T-helper 1 cell treated with Interleukin-12 subunit alpha and Interleukin-12 subunit beta and Interleukin-4 antibody, amounts not matched to agents 30 ng/mL and 1 ng/mL, for 36 hours (primary cell): Measurements from ENCODE around the gene CHCHD6. TPM values are rescaled to one million over a fixed set of nuclear protein-coding genes. Genes with fewer than 3 reads are reported as not detected.

Experiments
- intact Hi-C: fragments of 100-400 bp; cut with micrococcal nuclease; formaldehyde crosslinking; loops from one replicate; pipeline ENCODE4 v1.15.1; 2024
- total RNA-seq: library from RNA; stranded (reverse); gene quantifications from 2 replicates; pipeline ENCODE4 v1.2.3, GENCODE V29; 2022

Gene CHCHD6
- total RNA-seq, 1 donor from 2014 or later, result 5.2 TPM

- intact Hi-C loops, result no loop called here
These were observed 150.6 kb downstream of the CHCHD6 start for GRCh38 chr3:126854666-126855065.

- intact Hi-C loops, result no loop called here
These were observed 151.3 kb downstream of the CHCHD6 start for GRCh38 chr3:126855374-126855773.

- intact Hi-C loops, result no loop called here
These were observed 153.9 kb downstream of the CHCHD6 start for GRCh38 chr3:126857928-126858327.

GRCh38 chr3:126858401-126858800 lies 154.4 kb downstream of the CHCHD6 start:
- intact Hi-C loops, result no loop called here

- intact Hi-C loops, result no loop called here
These were observed 154.8 kb downstream of the CHCHD6 start for GRCh38 chr3:126858887-126859286.

GRCh38 chr3:126859415-126860246 lies 155.6 kb downstream of the CHCHD6 start:
- intact Hi-C loops, result no loop called here

GRCh38 chr3:126865736-126866135 lies 161.7 kb downstream of the CHCHD6 start:
- intact Hi-C loops, result no loop called here

- intact Hi-C loops, result no loop called here
These were observed 162.2 kb downstream of the CHCHD6 start for GRCh38 chr3:126866175-126866759.

- intact Hi-C loops, result no loop called here
These were observed 163.3 kb downstream of the CHCHD6 start for GRCh38 chr3:126867190-126867862.

GRCh38 chr3:126867863-126868200 lies 163.8 kb downstream of the CHCHD6 start:
- intact Hi-C loops, result no loop called here

- intact Hi-C loops, result no loop called here
These were observed 166.7 kb downstream of the CHCHD6 start for GRCh38 chr3:126870608-126871210.

GRCh38 chr3:126872701-126873342 lies 168.8 kb downstream of the CHCHD6 start:
- intact Hi-C loops, result no loop called here

- intact Hi-C loops, result no loop called here
These were observed 169.4 kb downstream of the CHCHD6 start for GRCh38 chr3:126873416-126873815.

GRCh38 chr3:126878664-126879063 lies 174.6 kb downstream of the CHCHD6 start:
- intact Hi-C loops, result no loop called here

GRCh38 chr3:126880901-126881300 lies 176.9 kb downstream of the CHCHD6 start:
- intact Hi-C loops, result no loop called here

GRCh38 chr3:126881861-126882260 lies 177.8 kb downstream of the CHCHD6 start:
- intact Hi-C loops, result no loop called here

- intact Hi-C loops, result no loop called here
These were observed 179.2 kb downstream of the CHCHD6 start for GRCh38 chr3:126883241-126883640.

- intact Hi-C loops, result no loop called here
These were observed 181.4 kb downstream of the CHCHD6 start for GRCh38 chr3:126885425-126885824.

- intact Hi-C loops, result no loop called here
These were observed 182.2 kb downstream of the CHCHD6 start for GRCh38 chr3:126886217-126886616.

GRCh38 chr3:126887686-126888085 lies 183.6 kb downstream of the CHCHD6 start:
- intact Hi-C loops, result no loop called here

- intact Hi-C loops, result no loop called here
These were observed 184.2 kb downstream of the CHCHD6 start for GRCh38 chr3:126888186-126888760.
